Astrocyte of the cerebellum (primary cell): ENCODE measurements around the gene ARHGEF28.

Experiments used
- DNase-seq: peaks from one replicate; pipeline ENCODE4 v3.0.0-alpha.2; 2011; ENCODE audit warnings: low read depth
- H3K4me3 ChIP-seq: 2 replicates; pipeline ENCODE4 v1.5.1; 2011; ENCODE audit warnings: mild to moderate bottlenecking, low read depth, low read length, moderate library complexity
- CTCF ChIP-seq: IDR thresholded peaks from 2 replicates; pipeline ENCODE4 v1.5.1; 2012; ENCODE audit warnings: low read length, low read depth, moderate library complexity, mild to moderate bottlenecking; ENCODE audit errors: missing control alignments
- in situ Hi-C: cut with HindIII; loops from 2 replicates; pipeline ENCODE4 v1.10.0; 2017; ENCODE audit warnings: low sequenced_read_pairs

The ARHGEF28 gene

GRCh38 chr5:73620334-73620687 lies 5.7 kb upstream of the ARHGEF28 start:
- H3K4me3 ChIP-seq, result no peak overlapping the region
- no peak for DNase-seq
- in situ Hi-C loops, result no loop called here
- TF ChIP-seq CTCF, result no peak

- TF ChIP-seq CTCF, result no peak
- in situ Hi-C loops, result no loop called here
- H3K4me3 ChIP-seq, result no peak overlapping the region
- no peak for DNase-seq
Observed at GRCh38 chr5:73623060-73623459, 2.9 kb upstream of the ARHGEF28 start.

- H3K4me3 ChIP-seq, result no peak overlapping the region
- DNase-seq, result no peak
- in situ Hi-C loops, result no loop called here
- no peak for TF ChIP-seq CTCF
Observed at GRCh38 chr5:73623901-73624404, 2.0 kb upstream of the ARHGEF28 start.

- TF ChIP-seq CTCF, result no peak
- no peak for DNase-seq
- H3K4me3 ChIP-seq, result no peak overlapping the region
- in situ Hi-C loops, result no loop called here
Observed at GRCh38 chr5:73624888-73625287, 1.1 kb upstream of the ARHGEF28 start.

GRCh38 chr5:73625372-73625943 lies 538 bp upstream of the ARHGEF28 start:
- DNase-seq, result no peak
- in situ Hi-C loops, result no loop called here
- no peak for TF ChIP-seq CTCF
- H3K4me3 ChIP-seq, result peak overlapping the region; percentile 74

- no peak for DNase-seq
- peak overlapping the region; percentile 74 for H3K4me3 ChIP-seq
- no peak for TF ChIP-seq CTCF
- in situ Hi-C loops, result no loop called here
Observed at GRCh38 chr5:73626814-73627313, 868 bp downstream of the ARHGEF28 start.
